Stimulated activated naive CD8-positive, alpha-beta T cell treated with anti-CD3 and anti-CD28 coated beads, Interleukin-15, amount 100 ng/mL, for 72 hours (primary cell): ENCODE measurements around the gene GABPB1.
A peak's percentile ranks its signal among the peaks of the same experiment; 100 is the strongest.
"Not testable (repeated sequence)": the region's sequence is repeated elsewhere in the genome, so short reads cannot be mapped to it uniquely, and the experiment has no call there.

Source experiments
- ATAC-seq: fragments of 150-1000 bp; cut with Tn5 transposase; 2 replicates; pipeline ENCODE4 v1.10.0; 2021; ENCODE audit warnings: mild to moderate bottlenecking, moderate library complexity
- DNase-seq, 2 donors: peaks; one replicate each; pipeline ENCODE4 v3.0.0; 2021 to 2022
- H3K27ac Mint-ChIP-seq, 2 donors: one replicate each; pipeline ENCODE4 v1.8.0; 2022; ENCODE audit warnings: mild to moderate bottlenecking in 2 of 2, mixed read lengths in 2 of 2, moderate library complexity in 2 of 2
- H3K27me3 Mint-ChIP-seq: one replicate; pipeline ENCODE4 v1.8.0; 2022; ENCODE audit warnings: mixed read lengths
- H3K4me1 Mint-ChIP-seq: one replicate; pipeline ENCODE4 v1.8.0; 2022; ENCODE audit warnings: mild to moderate bottlenecking, mixed read lengths
- H3K4me3 Mint-ChIP-seq, 2 donors: one replicate each; pipeline ENCODE4 v1.8.0; 2022; ENCODE audit warnings: mild to moderate bottlenecking in 2 of 2, mixed read lengths in 2 of 2, moderate library complexity in 1 of 2
- H3K9me3 Mint-ChIP-seq, 2 donors: one replicate each; pipeline ENCODE4 v1.8.0; 2022; ENCODE audit warnings: mixed read lengths in 2 of 2

Gene GABPB1

GRCh38 chr15:50354838-50355618 lies at the start of gene GABPB1:
Gene GABPB1 (minus strand): TSS chr15:50355198. CDS start chr15:50309798, 45,400 bp downstream.
- Mint-ChIP-seq H3K27me3 (no peaks in the 10 kb centered on the region), H3K4me1 (peaks cover 45% of the 10 kb centered on the region), H3K9me3 (no peaks in the 10 kb centered on the region), H3K27ac (peak within 1 kb of the TSS; percentile 100), H3K4me3 (peak within 1 kb of the TSS; percentile 74 to 88)
- ATAC-seq (peak; percentile 65), DNase-seq (peak; percentile 92 to 93)

GRCh38 chr15:50391561-50391960 lies 36.6 kb upstream of the GABPB1 start:
- H3K4me3 Mint-ChIP-seq, DNase-seq, ATAC-seq, H3K4me1 Mint-ChIP-seq, H3K27ac Mint-ChIP-seq, H3K9me3 Mint-ChIP-seq, H3K27me3 Mint-ChIP-seq: not testable (repeated sequence)

- Mint-ChIP-seq H3K27me3 (no peaks in the 10 kb centered on the region), H3K4me1 (peaks cover 12% of the 10 kb centered on the region), H3K27ac (no peak overlapping the region), H3K4me3 (no peak overlapping the region), H3K9me3 (no peaks in the 10 kb centered on the region)
- DNase-seq (no peak), ATAC-seq (no peak)
These were observed 35.7 kb upstream of the GABPB1 start for GRCh38 chr15:50390554-50391264.

GRCh38 chr15:50382408-50382807 lies 27.4 kb upstream of the GABPB1 start:
- H3K27me3 Mint-ChIP-seq, H3K9me3 Mint-ChIP-seq, ATAC-seq, DNase-seq, H3K4me3 Mint-ChIP-seq: not testable (repeated sequence)
- peaks cover 21% of the 10 kb centered on the region for H3K4me1 Mint-ChIP-seq
- H3K27ac Mint-ChIP-seq: peak overlapping the region in 1 of 2 donors; percentile 1

- Mint-ChIP-seq H3K9me3 (no peaks in the 10 kb centered on the region), H3K27ac (no peak overlapping the region), H3K4me1 (peaks cover 21% of the 10 kb centered on the region), H3K4me3 (no peak overlapping the region), H3K27me3 (no peaks in the 10 kb centered on the region)
- no peak for ATAC-seq
- no peak for DNase-seq
These were observed 26.4 kb upstream of the GABPB1 start for GRCh38 chr15:50381438-50381837.

- Mint-ChIP-seq H3K9me3 (no peaks in the 10 kb centered on the region), H3K4me3 (no peak overlapping the region), H3K27me3 (no peaks in the 10 kb centered on the region), H3K4me1 (peaks cover 19% of the 10 kb centered on the region), H3K27ac (no peak overlapping the region)
- DNase-seq (no peak), ATAC-seq (no peak)
These were observed 25.1 kb upstream of the GABPB1 start for GRCh38 chr15:50380089-50380488.

GRCh38 chr15:50379413-50379812 lies 24.4 kb upstream of the GABPB1 start:
- H3K9me3 Mint-ChIP-seq, H3K27me3 Mint-ChIP-seq, DNase-seq, ATAC-seq, H3K27ac Mint-ChIP-seq, H3K4me3 Mint-ChIP-seq: not testable (repeated sequence)
- peaks cover 19% of the 10 kb centered on the region for H3K4me1 Mint-ChIP-seq

- Mint-ChIP-seq H3K27me3 (no peaks in the 10 kb centered on the region), H3K27ac (peak overlapping the region in 1 of 2 donors; percentile 80)
- no peak for ATAC-seq
These were observed 23.8 kb upstream of the GABPB1 start for GRCh38 chr15:50378776-50379175.

GRCh38 chr15:50377867-50378751 lies 23.1 kb upstream of the GABPB1 start:
- peaks cover 19% of the 10 kb centered on the region for H3K4me1 Mint-ChIP-seq
- peak overlapping the region; percentile 3 to 80 for H3K27ac Mint-ChIP-seq
- no peaks in the 10 kb centered on the region for H3K27me3 Mint-ChIP-seq
- DNase-seq (no peak), ATAC-seq (peak; percentile 99)
- H3K4me3 Mint-ChIP-seq: peak overlapping the region; percentile 22 to 61
- H3K9me3 Mint-ChIP-seq: no peaks in the 10 kb centered on the region

More at GRCh38 chr15:50378776-50379175, 23.8 kb upstream of the GABPB1 start:
- Mint-ChIP-seq H3K9me3 (no peaks in the 10 kb centered on the region), H3K4me3 (peak overlapping the region in 1 of 2 donors; percentile 61), H3K4me1 (peaks cover 19% of the 10 kb centered on the region)
- no peak for DNase-seq

- DNase-seq, ATAC-seq, H3K4me1 Mint-ChIP-seq, H3K4me3 Mint-ChIP-seq, H3K9me3 Mint-ChIP-seq, H3K27me3 Mint-ChIP-seq: not testable (repeated sequence)
- peak overlapping the region in 1 of 2 donors; percentile 54 for H3K27ac Mint-ChIP-seq
These were observed 14.6 kb upstream of the GABPB1 start for GRCh38 chr15:50369564-50369963.

GRCh38 chr15:50365971-50366370 lies 11.0 kb upstream of the GABPB1 start:
- H3K9me3 Mint-ChIP-seq: no peaks in the 10 kb centered on the region
- H3K4me3 Mint-ChIP-seq: no peak overlapping the region
- peak overlapping the region in 1 of 2 donors; percentile 44 for H3K27ac Mint-ChIP-seq
- H3K4me1 Mint-ChIP-seq: peaks cover 15% of the 10 kb centered on the region
- no peaks in the 10 kb centered on the region for H3K27me3 Mint-ChIP-seq
- ATAC-seq (no peak), DNase-seq (no peak)

GRCh38 chr15:50365570-50365969 lies 10.6 kb upstream of the GABPB1 start:
- no peaks in the 10 kb centered on the region for H3K9me3 Mint-ChIP-seq
- DNase-seq (no peak), ATAC-seq (no peak)
- H3K27me3 Mint-ChIP-seq: no peaks in the 10 kb centered on the region
- H3K27ac Mint-ChIP-seq: peak overlapping the region in 1 of 2 donors; percentile 44
- H3K4me3 Mint-ChIP-seq: no peak overlapping the region
- H3K4me1 Mint-ChIP-seq: peaks cover 18% of the 10 kb centered on the region

- Mint-ChIP-seq H3K27ac (peak overlapping the region in 1 of 2 donors; percentile 77), H3K4me1 (peaks cover 27% of the 10 kb centered on the region), H3K27me3 (no peaks in the 10 kb centered on the region), H3K9me3 (no peaks in the 10 kb centered on the region), H3K4me3 (no peak overlapping the region)
- ATAC-seq (no peak), DNase-seq (no peak)
These were observed 8.6 kb upstream of the GABPB1 start for GRCh38 chr15:50363612-50364011.

- ATAC-seq (no peak), DNase-seq (no peak)
- H3K27me3 Mint-ChIP-seq: no peaks in the 10 kb centered on the region
- H3K4me3 Mint-ChIP-seq: no peak overlapping the region
- H3K9me3 Mint-ChIP-seq: no peaks in the 10 kb centered on the region
- H3K27ac Mint-ChIP-seq: no peak overlapping the region
- H3K4me1 Mint-ChIP-seq: peaks cover 42% of the 10 kb centered on the region
These were observed 6.8 kb upstream of the GABPB1 start for GRCh38 chr15:50361756-50362155.

GRCh38 chr15:50358845-50359244 lies 3.8 kb upstream of the GABPB1 start:
- H3K27me3 Mint-ChIP-seq: no peaks in the 10 kb centered on the region
- H3K4me1 Mint-ChIP-seq: peaks cover 45% of the 10 kb centered on the region
- no peak overlapping the region for H3K27ac Mint-ChIP-seq
- no peaks in the 10 kb centered on the region for H3K9me3 Mint-ChIP-seq
- no peak overlapping the region for H3K4me3 Mint-ChIP-seq
- DNase-seq (peak; percentile 14 to 41), ATAC-seq (peak; percentile 24)
